GM12878 (cell line): ENCODE measurements around the gene TEKT5. TPM values are rescaled to one million over a fixed set of nuclear protein-coding genes. Genes with fewer than 3 reads are reported as not detected.
A peak's percentile ranks its signal among the peaks of the same experiment; 100 is the strongest.

Source experiments
- EED ChIP-seq: sonication (generic); IDR thresholded peaks from 2 replicates; pipeline ENCODE4 v1.6.1; 2016; ENCODE audit warnings: antibody characterized with exemption, low read depth
- IKZF2 ChIP-seq, 2 experiments: fragments of 450-650 bp; IDR thresholded peaks; 2 replicates each; pipeline ENCODE4 v1.6.1; 2017; ENCODE audit warnings: mild to moderate bottlenecking in 2 of 2, moderate library complexity in 2 of 2
- IRF5 ChIP-seq: fragments of 450-650 bp; IDR thresholded peaks from 2 replicates; pipeline ENCODE4 v1.6.1; 2017; ENCODE audit warnings: borderline replicate concordance
- MEF2A ChIP-seq: IDR thresholded peaks from 2 replicates; pipeline ENCODE4 v1.6.1; 2011; ENCODE audit warnings: low read depth, mild to moderate bottlenecking, low read length, moderate library complexity; ENCODE audit not compliant: insufficient read depth
- MTA3 ChIP-seq: IDR thresholded peaks from 2 replicates; pipeline ENCODE4 v1.6.1; 2012; ENCODE audit warnings: low read length, inconsistent platforms, borderline replicate concordance
- NFIC ChIP-seq: IDR thresholded peaks from 2 replicates; pipeline ENCODE4 v1.6.1; 2012; ENCODE audit warnings: low read depth, mild to moderate bottlenecking, inconsistent platforms, low read length, moderate library complexity
- NFXL1 ChIP-seq: fragments of 450-650 bp; IDR thresholded peaks from 2 replicates; pipeline ENCODE4 v1.6.1; 2017; ENCODE audit warnings: antibody characterized with exemption, mild to moderate bottlenecking, borderline replicate concordance
- RAD21 ChIP-seq: IDR thresholded peaks from 2 replicates; pipeline ENCODE4 v1.6.1; 2011; ENCODE audit warnings: mild to moderate bottlenecking, low read depth, low read length, moderate library complexity; ENCODE audit not compliant: insufficient read depth
- SMAD1 ChIP-seq: fragments of 450-650 bp; IDR thresholded peaks from 2 replicates; pipeline ENCODE4 v1.6.1; 2018; ENCODE audit warnings: mild to moderate bottlenecking, low read depth; ENCODE audit not compliant: partially characterized antibody
- SRF ChIP-seq, 2 experiments: IDR thresholded peaks; 2 replicates each; pipeline ENCODE4 v1.6.1; 2011; ENCODE audit warnings: low read depth in 2 of 2, low read length in 2 of 2, mild to moderate bottlenecking in 1 of 2, moderate library complexity in 1 of 2
- TBL1XR1 ChIP-seq: IDR thresholded peaks from 2 replicates; pipeline ENCODE4 v1.6.1; 2012; ENCODE audit warnings: low read depth, low read length, improper control_type of control experiment
- TCF3 ChIP-seq: IDR thresholded peaks from 2 replicates; pipeline ENCODE4 v1.6.1; 2012; ENCODE audit warnings: low read depth, mild to moderate bottlenecking, low read length, borderline replicate concordance; ENCODE audit not compliant: insufficient read depth
- YBX1 ChIP-seq: fragments of 450-650 bp; IDR thresholded peaks from 2 replicates; pipeline ENCODE4 v1.6.1; 2016; ENCODE audit warnings: antibody characterized with exemption
- YY1 ChIP-seq: IDR thresholded peaks from 2 replicates; pipeline ENCODE4 v1.6.1; 2011; ENCODE audit warnings: low read depth, mild to moderate bottlenecking, low read length
- polyA plus RNA-seq, 11 experiments: library from polyadenylated mRNA; depleted of rRNA in 4 of 11; unstranded in 6 of 11; stranded (reverse) in 5 of 11; fragments of >200 nt; fragmentation: Nextera tagmentation in 4 of 11; fragmentation: Illumina TruSeq in 1 of 11; extraction: Ambion mirVana in 4 of 11; extraction: Trizol in 1 of 11; gene quantifications; 1 replicate in 1 of 11; 2 replicates in 10 of 11; pipeline versions ENCODE4 v1.2.1 to v1.2.3, GENCODE V29; 2011 to 2016; ENCODE audit warnings: inconsistent platforms in 2 of 11, missing spikeins in 2 of 11, low read depth in 1 of 11
- total RNA-seq, 4 experiments: library from RNA; depleted of rRNA in 3 of 4; stranded (reverse); fragments of >200 nt in 3 of 4; fragmentation: Illumina TruSeq in 1 of 4; extraction: Trizol in 1 of 4; gene quantifications; 2 replicates each; pipeline versions ENCODE4 v1.2.1 to v1.2.3, GENCODE V29; 2013 to 2021
- TF ChIP-seq, protein P1 (sequence below): fragments of 450-650 bp; IDR thresholded peaks from 2 replicates; pipeline ENCODE4 v1.6.1; 2017; ENCODE audit warnings: mild to moderate bottlenecking, moderate library complexity
- TF ChIP-seq, protein P2 (sequence below): fragments of 450-650 bp; IDR thresholded peaks from 2 replicates; pipeline ENCODE4 v1.6.1; 2018; ENCODE audit warnings: mild to moderate bottlenecking, low read depth, moderate library complexity; ENCODE audit not compliant: partially characterized antibody
- TF ChIP-seq, protein P3 (sequence below): IDR thresholded peaks from 2 replicates; pipeline ENCODE4 v1.6.1; 2011; ENCODE audit warnings: borderline replicate concordance, low read depth, mild to moderate bottlenecking, moderate library complexity, low read length; ENCODE audit not compliant: insufficient read depth, poor library complexity, severe bottlenecking

TEKT5 gene
- total and polyA plus RNA-seq, 10 of the 15 experiments (the other 5 are each of a cell fraction or from before 2014, with no cell fraction given), result 0.19 to 2.2 (median 0.68) TPM; not detected in 1

DNA sequence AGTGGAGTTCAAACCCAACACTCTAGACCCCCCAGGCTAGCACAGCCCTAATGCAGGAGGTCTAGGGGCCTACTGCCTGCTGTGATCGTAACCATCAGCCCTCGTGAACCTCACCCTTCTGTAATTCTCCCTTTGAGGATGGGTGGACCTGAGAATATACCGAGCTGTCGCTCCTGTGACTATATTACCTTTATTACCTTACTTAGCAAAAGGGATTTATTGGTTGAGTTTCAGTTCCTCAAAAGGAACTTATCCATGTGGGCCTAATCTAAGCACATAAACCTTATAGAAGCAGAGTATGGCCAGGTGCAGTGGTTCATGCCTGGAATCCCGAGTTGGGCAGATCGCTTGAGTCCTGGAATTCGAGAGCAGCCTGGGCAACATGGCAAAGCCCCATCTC, 95.1 kb downstream of the TEKT5 start (continued):
- TF ChIP-seq, protein P1, sequence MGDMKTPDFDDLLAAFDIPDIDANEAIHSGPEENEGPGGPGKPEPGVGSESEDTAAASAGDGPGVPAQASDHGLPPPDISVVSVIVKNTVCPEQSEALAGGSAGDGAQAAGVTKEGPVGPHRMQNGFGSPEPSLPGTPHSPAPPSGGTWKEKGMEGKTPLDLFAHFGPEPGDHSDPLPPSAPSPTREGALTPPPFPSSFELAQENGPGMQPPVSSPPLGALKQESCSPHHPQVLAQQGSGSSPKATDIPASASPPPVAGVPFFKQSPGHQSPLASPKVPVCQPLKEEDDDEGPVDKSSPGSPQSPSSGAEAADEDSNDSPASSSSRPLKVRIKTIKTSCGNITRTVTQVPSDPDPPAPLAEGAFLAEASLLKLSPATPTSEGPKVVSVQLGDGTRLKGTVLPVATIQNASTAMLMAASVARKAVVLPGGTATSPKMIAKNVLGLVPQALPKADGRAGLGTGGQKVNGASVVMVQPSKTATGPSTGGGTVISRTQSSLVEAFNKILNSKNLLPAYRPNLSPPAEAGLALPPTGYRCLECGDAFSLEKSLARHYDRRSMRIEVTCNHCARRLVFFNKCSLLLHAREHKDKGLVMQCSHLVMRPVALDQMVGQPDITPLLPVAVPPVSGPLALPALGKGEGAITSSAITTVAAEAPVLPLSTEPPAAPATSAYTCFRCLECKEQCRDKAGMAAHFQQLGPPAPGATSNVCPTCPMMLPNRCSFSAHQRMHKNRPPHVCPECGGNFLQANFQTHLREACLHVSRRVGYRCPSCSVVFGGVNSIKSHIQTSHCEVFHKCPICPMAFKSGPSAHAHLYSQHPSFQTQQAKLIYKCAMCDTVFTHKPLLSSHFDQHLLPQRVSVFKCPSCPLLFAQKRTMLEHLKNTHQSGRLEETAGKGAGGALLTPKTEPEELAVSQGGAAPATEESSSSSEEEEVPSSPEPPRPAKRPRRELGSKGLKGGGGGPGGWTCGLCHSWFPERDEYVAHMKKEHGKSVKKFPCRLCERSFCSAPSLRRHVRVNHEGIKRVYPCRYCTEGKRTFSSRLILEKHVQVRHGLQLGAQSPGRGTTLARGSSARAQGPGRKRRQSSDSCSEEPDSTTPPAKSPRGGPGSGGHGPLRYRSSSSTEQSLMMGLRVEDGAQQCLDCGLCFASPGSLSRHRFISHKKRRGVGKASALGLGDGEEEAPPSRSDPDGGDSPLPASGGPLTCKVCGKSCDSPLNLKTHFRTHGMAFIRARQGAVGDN, result no peak; the same call in 1 of the 2 replicates
- TF ChIP-seq NFXL1 (no peak), MEF2A (no peak), SRF (IDR thresholded peaks at IDR 0.05; ENCODE audit: low read depth in 2 of 2, low read length in 2 of 2) (no peak), IKZF2 (IDR thresholded peaks at IDR 0.05) (peak; percentile 45 to 58), MTA3 (no peak), YBX1 (no peak), IRF5 (no peak), SMAD1 (no peak), YY1 (no peak), TCF3 (no peak), TBL1XR1 (no peak), NFIC (no peak), EED (peak; percentile 48; the same call in 1 of the 2 replicates), RAD21 (no peak)
- TF ChIP-seq, protein P2, sequence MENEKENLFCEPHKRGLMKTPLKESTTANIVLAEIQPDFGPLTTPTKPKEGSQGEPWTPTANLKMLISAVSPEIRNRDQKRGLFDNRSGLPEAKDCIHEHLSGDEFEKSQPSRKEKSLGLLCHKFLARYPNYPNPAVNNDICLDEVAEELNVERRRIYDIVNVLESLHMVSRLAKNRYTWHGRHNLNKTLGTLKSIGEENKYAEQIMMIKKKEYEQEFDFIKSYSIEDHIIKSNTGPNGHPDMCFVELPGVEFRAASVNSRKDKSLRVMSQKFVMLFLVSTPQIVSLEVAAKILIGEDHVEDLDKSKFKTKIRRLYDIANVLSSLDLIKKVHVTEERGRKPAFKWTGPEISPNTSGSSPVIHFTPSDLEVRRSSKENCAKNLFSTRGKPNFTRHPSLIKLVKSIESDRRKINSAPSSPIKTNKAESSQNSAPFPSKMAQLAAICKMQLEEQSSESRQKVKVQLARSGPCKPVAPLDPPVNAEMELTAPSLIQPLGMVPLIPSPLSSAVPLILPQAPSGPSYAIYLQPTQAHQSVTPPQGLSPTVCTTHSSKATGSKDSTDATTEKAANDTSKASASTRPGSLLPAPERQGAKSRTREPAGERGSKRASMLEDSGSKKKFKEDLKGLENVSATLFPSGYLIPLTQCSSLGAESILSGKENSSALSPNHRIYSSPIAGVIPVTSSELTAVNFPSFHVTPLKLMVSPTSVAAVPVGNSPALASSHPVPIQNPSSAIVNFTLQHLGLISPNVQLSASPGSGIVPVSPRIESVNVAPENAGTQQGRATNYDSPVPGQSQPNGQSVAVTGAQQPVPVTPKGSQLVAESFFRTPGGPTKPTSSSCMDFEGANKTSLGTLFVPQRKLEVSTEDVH, result no peak
- TF ChIP-seq, protein P3, sequence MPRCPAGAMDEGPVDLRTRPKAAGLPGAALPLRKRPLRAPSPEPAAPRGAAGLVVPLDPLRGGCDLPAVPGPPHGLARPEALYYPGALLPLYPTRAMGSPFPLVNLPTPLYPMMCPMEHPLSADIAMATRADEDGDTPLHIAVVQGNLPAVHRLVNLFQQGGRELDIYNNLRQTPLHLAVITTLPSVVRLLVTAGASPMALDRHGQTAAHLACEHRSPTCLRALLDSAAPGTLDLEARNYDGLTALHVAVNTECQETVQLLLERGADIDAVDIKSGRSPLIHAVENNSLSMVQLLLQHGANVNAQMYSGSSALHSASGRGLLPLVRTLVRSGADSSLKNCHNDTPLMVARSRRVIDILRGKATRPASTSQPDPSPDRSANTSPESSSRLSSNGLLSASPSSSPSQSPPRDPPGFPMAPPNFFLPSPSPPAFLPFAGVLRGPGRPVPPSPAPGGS, result no peak
